CD4-positive, alpha-beta T cell treated with Interleukin-2 at 100 ng/mL for 4 hours (primary cell): ENCODE results near the gene USP31.

ENCODE experiments used
- DNase-seq: peaks from one replicate; pipeline ENCODE4 v3.0.0-alpha.2; 2020; ENCODE audit warnings: low spot score

The USP31 gene

GRCh38 chr16:23132775-23133463 lies 16.3 kb downstream of the USP31 start:
- no peak for DNase-seq

GRCh38 chr16:23131931-23132621 lies 17.2 kb downstream of the USP31 start:
- DNase-seq: no peak

DNA sequence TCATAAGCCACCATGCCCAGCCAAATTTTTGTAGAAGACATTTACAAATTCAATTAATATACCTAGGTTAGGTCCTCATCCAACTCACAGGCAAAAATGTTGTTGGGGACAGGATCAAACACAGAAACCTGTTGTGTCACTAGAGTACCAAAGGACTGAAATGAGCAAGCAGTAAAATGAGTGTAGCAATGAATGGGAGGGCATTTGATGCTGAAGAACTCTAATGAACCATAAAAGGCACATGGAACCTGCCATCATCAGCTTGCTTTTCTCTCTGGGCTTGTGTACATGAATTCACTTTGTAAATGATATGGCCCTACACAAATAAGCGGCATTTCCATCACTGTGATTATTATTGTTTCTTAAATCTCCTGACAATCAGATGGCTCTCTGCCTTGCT lies 17.8 kb downstream of the USP31 start:
- no peak for DNase-seq

GRCh38 chr16:23131036-23131435 lies 18.2 kb downstream of the USP31 start:
- no peak for DNase-seq

DNA sequence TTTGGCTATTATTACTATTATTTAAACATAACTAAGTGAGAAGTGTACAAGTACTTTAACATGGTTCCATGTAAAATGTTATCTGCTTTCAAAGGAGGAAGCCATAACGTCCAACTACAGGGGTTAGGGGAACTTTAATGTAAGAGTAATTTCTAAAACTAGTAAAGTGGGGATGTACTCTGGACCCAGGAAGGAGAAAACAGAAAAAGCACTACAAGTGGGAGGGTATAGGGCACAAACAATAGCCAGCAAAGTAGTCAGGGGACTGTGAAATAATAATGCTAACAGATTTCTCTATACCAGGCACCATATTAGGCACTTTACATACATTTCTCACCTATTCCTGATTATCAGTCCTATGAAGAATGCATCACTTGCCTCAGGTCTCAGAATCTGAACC lies 19.6 kb downstream of the USP31 start:
- no peak for DNase-seq

- DNase-seq: no peak
Measured at GRCh38 chr16:23128056-23128455, 21.2 kb downstream of the USP31 start.

- no peak for DNase-seq
Measured at GRCh38 chr16:23125277-23125676, 24.0 kb downstream of the USP31 start.

DNA sequence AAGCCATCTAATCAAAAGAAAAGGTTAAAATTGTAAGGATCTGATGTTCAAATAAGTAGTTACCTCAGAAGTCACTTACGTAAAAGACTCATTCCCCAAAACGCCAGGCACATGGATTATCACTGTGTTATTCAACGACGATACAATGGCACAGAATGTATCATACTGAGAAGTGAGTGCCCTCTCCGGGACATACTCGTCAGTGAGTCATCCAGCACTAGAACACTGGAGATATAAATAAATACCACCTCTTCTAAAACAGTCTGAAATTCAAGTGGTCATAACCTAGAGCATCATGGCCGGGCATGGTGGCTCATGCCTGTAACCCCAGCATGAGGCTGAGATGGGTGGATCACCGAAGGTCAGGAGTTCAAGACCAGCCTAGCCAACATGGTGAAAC lies 24.9 kb downstream of the USP31 start:
- DNase-seq: no peak

DNA sequence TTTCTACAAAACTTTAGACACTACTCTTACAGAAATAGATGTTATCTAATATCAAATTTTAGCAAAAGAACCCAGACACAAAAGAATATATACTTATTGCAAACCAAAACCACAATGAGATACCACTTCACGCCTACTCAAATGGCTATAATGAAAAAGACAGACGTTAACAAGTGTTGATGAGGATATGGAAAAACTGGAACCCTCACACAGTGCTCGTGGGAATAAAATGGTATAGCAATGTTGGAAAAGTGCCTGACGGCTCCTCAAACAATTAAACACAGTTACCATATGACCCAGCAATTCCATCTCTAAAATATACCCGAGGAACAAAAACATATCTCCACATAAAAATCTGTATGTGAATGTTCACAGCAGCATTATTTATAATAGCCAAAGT lies 27.1 kb downstream of the USP31 start:
- DNase-seq: no peak

DNA sequence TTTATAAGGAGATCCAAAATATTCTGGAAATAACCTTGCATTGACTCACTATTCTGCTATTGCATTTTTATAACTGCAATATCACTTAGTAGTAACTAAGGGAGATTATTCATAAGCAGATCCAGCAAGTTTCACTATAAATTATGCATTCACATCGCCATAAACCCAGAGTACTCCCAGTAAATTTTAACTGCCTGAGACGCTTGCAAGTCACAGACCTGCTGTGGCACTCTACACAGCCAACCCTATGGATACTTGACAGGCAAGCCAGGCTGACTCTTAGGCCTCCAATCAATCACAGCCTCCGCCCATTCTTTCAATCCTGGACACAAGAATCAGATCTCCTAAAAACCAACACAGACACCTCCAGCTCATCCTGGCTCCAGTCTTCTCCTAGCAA lies 28.2 kb downstream of the USP31 start:
- DNase-seq: no peak

- no peak for DNase-seq
Measured at GRCh38 chr16:23120562-23120961, 28.7 kb downstream of the USP31 start.

- no peak for DNase-seq
Measured at GRCh38 chr16:23119570-23119969, 29.7 kb downstream of the USP31 start.

DNA sequence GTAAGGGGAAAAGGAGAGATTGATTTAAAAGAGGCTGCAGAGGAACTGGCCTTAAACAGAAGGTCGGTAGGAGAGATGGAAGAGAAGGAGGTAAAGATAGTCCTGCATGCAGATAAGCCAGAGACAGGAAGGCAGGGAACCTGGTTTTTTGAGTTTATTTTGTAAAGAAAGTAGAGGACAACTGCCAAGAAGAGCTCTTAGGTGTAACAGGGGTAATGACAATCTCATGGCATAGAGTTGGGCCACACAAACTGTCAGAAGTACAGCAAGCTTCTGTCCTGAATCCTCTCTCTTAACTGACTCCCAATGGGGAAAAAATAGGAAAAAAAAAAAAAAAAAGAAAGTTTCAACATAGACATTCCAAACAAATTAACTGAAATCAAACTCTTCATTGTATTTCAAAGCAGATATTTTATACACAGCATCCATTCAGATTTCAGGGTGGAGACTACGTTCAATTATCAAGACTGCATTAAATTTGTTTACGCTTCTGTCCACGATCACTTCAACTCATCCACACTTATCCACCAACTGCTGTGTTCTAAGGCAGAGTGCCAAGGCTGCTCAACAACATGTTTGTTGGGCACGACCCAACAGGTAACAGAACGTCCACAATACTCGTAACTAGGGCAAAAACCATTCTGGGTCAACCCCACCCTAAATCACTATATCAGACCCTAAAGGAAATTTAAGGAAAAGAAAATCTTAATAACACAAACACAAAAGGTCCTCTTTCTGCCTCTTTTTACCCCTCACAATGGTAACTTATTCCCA lies 34.9 kb downstream of the USP31 start:
- no peak for DNase-seq

GRCh38 chr16:23113185-23113584 lies 36.1 kb downstream of the USP31 start:
- DNase-seq: no peak

DNA sequence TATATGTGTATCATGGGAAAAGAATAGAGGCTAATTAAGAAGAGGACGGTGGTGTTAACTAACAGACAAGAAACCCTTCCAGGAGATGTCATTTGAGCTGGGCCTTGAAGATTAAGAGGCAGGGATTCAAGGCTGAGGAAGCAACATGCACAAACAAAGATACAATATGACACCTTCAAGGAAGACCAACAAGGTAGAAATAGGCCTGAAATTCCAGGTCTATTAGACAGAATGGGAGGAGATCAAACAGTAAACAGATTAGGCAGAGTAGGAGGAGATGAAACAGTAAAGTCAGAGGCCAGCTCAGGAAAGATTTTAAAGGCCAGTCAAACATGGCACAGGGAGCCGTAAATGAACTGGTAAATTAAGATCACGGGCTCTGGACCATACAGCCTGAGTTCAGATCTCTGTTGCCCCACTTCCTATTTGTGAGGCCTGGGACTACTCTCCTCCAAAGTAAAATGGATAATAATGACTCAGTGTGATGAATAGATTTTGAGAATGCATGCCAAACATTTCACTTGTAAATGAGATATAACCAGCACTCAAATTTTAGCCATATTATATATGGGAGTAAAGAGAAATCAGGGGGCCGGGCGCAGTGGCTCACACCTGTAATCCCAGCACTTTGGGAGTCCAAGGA lies 38.9 kb downstream of the USP31 start:
- DNase-seq: no peak

- DNase-seq: no peak
Measured at GRCh38 chr16:23107936-23108335, 41.3 kb downstream of the USP31 start.

- no peak for DNase-seq
Measured at GRCh38 chr16:23107117-23107516, 42.1 kb downstream of the USP31 start.

DNA sequence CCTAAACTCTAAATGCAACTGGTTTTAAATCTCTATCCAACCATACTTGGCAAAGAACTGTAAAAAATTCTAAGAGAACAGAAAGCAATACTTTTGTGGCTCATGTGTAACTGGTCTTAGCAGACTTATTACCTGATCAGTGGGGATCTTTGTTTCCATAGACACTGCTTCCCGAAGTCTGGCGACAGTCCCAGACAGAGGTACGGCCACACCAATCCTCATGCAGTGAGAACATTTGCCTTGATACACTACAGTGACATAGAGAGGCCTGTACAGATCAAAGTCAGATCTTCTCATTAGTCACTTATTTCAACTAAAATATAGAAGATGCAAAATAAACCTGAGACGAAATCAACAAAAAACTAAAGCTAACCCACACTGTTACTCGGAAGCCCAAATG lies 43.9 kb downstream of the USP31 start:
- DNase-seq: no peak

- DNase-seq: no peak
Measured at GRCh38 chr16:23104032-23104955, 45.0 kb downstream of the USP31 start.

GRCh38 chr16:23103603-23104002 lies 45.6 kb downstream of the USP31 start:
- DNase-seq: no peak

- no peak for DNase-seq
Measured at GRCh38 chr16:23101012-23101550, 48.2 kb downstream of the USP31 start.
